HEK293 (cell line): ENCODE measurements around the gene HOXB9.

Source experiments
- GLIS2 ChIP-seq: fragments of 450-650 bp; formaldehyde crosslinking; IDR thresholded peaks from 2 replicates; pipeline ENCODE4 v1.5.1; 2016; ENCODE audit warnings: missing biosample characterization, missing genetic modification characterization
- INSM2 ChIP-seq: fragments of 450-650 bp; formaldehyde crosslinking; IDR thresholded peaks from 2 replicates; pipeline ENCODE4 v1.5.1; 2016; ENCODE audit warnings: missing biosample characterization, missing genetic modification characterization
- KLF1 ChIP-seq: fragments of 450-650 bp; formaldehyde crosslinking; IDR thresholded peaks from 2 replicates; pipeline ENCODE4 v1.5.1; 2016; ENCODE audit warnings: missing biosample characterization, missing genetic modification characterization
- KLF8 ChIP-seq: fragments of 450-650 bp; formaldehyde crosslinking; IDR thresholded peaks from 2 replicates; pipeline ENCODE4 v1.5.1; 2016; ENCODE audit warnings: missing biosample characterization, missing genetic modification characterization
- OSR2 ChIP-seq: fragments of 450-650 bp; formaldehyde crosslinking; IDR thresholded peaks from 2 replicates; pipeline ENCODE4 v1.5.1; 2016; ENCODE audit warnings: missing biosample characterization, missing genetic modification characterization
- OVOL3 ChIP-seq: fragments of 450-650 bp; formaldehyde crosslinking; IDR thresholded peaks from 2 replicates; pipeline ENCODE4 v1.5.1; 2016; ENCODE audit warnings: missing biosample characterization, missing genetic modification characterization
- SP2 ChIP-seq: fragments of 450-650 bp; formaldehyde crosslinking; IDR thresholded peaks from 2 replicates; pipeline ENCODE4 v1.5.1; 2016; ENCODE audit warnings: missing biosample characterization, missing genetic modification characterization
- TSHZ1 ChIP-seq: fragments of 450-650 bp; formaldehyde crosslinking; IDR thresholded peaks from 2 replicates; pipeline ENCODE4 v1.5.1; 2016; ENCODE audit warnings: missing biosample characterization, missing genetic modification characterization, borderline replicate concordance
- ZBTB1 ChIP-seq: fragments of 450-650 bp; formaldehyde crosslinking; IDR thresholded peaks from 2 replicates; pipeline ENCODE4 v1.5.1; 2016; ENCODE audit warnings: missing biosample characterization, missing genetic modification characterization
- ZBTB20 ChIP-seq: fragments of 450-650 bp; formaldehyde crosslinking; IDR thresholded peaks from 2 replicates; pipeline ENCODE4 v1.5.1; 2016; ENCODE audit warnings: missing biosample characterization, missing genetic modification characterization
- ZFP3 ChIP-seq: fragments of 450-650 bp; formaldehyde crosslinking; IDR thresholded peaks from 2 replicates; pipeline ENCODE4 v1.5.1; 2016; ENCODE audit warnings: low read depth, missing biosample characterization, missing genetic modification characterization
- ZNF114 ChIP-seq: fragments of 450-650 bp; formaldehyde crosslinking; IDR thresholded peaks from 2 replicates; pipeline ENCODE4 v1.5.0; 2017; ENCODE audit warnings: missing biosample characterization, missing genetic modification characterization
- ZNF155 ChIP-seq: fragments of 450-650 bp; formaldehyde crosslinking; IDR thresholded peaks from 2 replicates; pipeline ENCODE4 v1.5.1; 2016; ENCODE audit warnings: missing biosample characterization, missing genetic modification characterization
- ZNF157 ChIP-seq: fragments of 450-650 bp; formaldehyde crosslinking; IDR thresholded peaks from 2 replicates; pipeline ENCODE4 v1.5.1; 2016; ENCODE audit warnings: missing biosample characterization, missing genetic modification characterization
- ZNF24 ChIP-seq: fragments of 450-650 bp; formaldehyde crosslinking; IDR thresholded peaks from 2 replicates; pipeline ENCODE4 v1.5.1; 2016; ENCODE audit warnings: missing biosample characterization, missing genetic modification characterization
- ZNF324 ChIP-seq: fragments of 450-650 bp; formaldehyde crosslinking; IDR thresholded peaks from 2 replicates; pipeline ENCODE4 v1.5.1; 2016; ENCODE audit warnings: missing biosample characterization, missing genetic modification characterization
- ZNF394 ChIP-seq: fragments of 450-650 bp; formaldehyde crosslinking; IDR thresholded peaks from 2 replicates; pipeline ENCODE4 v1.5.1; 2016; ENCODE audit warnings: missing biosample characterization, missing genetic modification characterization, mild to moderate bottlenecking, moderate library complexity, borderline replicate concordance
- ZNF521 ChIP-seq: fragments of 450-650 bp; formaldehyde crosslinking; IDR thresholded peaks from 2 replicates; pipeline ENCODE4 v1.5.1; 2017; ENCODE audit warnings: missing biosample characterization, mild to moderate bottlenecking, missing genetic modification characterization
- ZNF529 ChIP-seq: fragments of 450-650 bp; formaldehyde crosslinking; IDR thresholded peaks from 2 replicates; pipeline ENCODE4 v1.5.1; 2017; ENCODE audit warnings: missing genetic modification characterization, missing biosample characterization; ENCODE audit not compliant: insufficient replicate concordance
- ZNF530 ChIP-seq: fragments of 450-650 bp; formaldehyde crosslinking; IDR thresholded peaks from 2 replicates; pipeline ENCODE4 v1.5.1; 2016; ENCODE audit warnings: low read depth, missing biosample characterization, missing genetic modification characterization
- ZNF555 ChIP-seq: fragments of 450-650 bp; formaldehyde crosslinking; conservative IDR thresholded peaks from 2 replicates; pipeline ENCODE4 v1.5.1; 2017; ENCODE audit warnings: missing biosample characterization, mild to moderate bottlenecking, missing genetic modification characterization, inconsistent platforms
- ZNF560 ChIP-seq: fragments of 450-650 bp; formaldehyde crosslinking; IDR thresholded peaks from 2 replicates; pipeline ENCODE4 v1.5.1; 2017; ENCODE audit warnings: missing biosample characterization, missing genetic modification characterization, borderline replicate concordance
- ZNF610 ChIP-seq: fragments of 450-650 bp; formaldehyde crosslinking; IDR thresholded peaks from 2 replicates; pipeline ENCODE4 v1.5.1; 2016; ENCODE audit warnings: missing biosample characterization, missing genetic modification characterization, borderline replicate concordance
- ZNF629 ChIP-seq: fragments of 450-650 bp; formaldehyde crosslinking; IDR thresholded peaks from 2 replicates; pipeline ENCODE4 v1.5.1; 2017; ENCODE audit warnings: missing biosample characterization, missing genetic modification characterization
- ZNF654 ChIP-seq: fragments of 450-650 bp; formaldehyde crosslinking; IDR thresholded peaks from 2 replicates; pipeline ENCODE4 v1.5.1; 2016; ENCODE audit warnings: low read depth, missing biosample characterization, missing genetic modification characterization
- ZNF660 ChIP-seq: fragments of 450-650 bp; IDR thresholded peaks from 2 replicates; pipeline ENCODE4 v1.5.1; 2018; ENCODE audit warnings: missing biosample characterization, mild to moderate bottlenecking, missing genetic modification characterization
- ZSCAN16 ChIP-seq: fragments of 450-650 bp; formaldehyde crosslinking; IDR thresholded peaks from 2 replicates; pipeline ENCODE4 v1.5.1; 2016; ENCODE audit warnings: missing biosample characterization, missing genetic modification characterization
- ZSCAN23 ChIP-seq: fragments of 450-650 bp; formaldehyde crosslinking; IDR thresholded peaks from 2 replicates; pipeline ENCODE4 v1.5.1; 2016; ENCODE audit warnings: missing biosample characterization, missing genetic modification characterization
- ZXDB ChIP-seq: fragments of 450-650 bp; formaldehyde crosslinking; IDR thresholded peaks from 2 replicates; pipeline ENCODE4 v1.5.1; 2016; ENCODE audit warnings: missing biosample characterization, missing genetic modification characterization
- TF ChIP-seq, protein P1 (sequence below): fragments of 450-650 bp; formaldehyde crosslinking; IDR thresholded peaks from 2 replicates; pipeline ENCODE4 v1.5.1; 2017; ENCODE audit warnings: missing biosample characterization, missing genetic modification characterization
- TF ChIP-seq, protein P2 (sequence below): fragments of 450-650 bp; formaldehyde crosslinking; IDR thresholded peaks from 2 replicates; pipeline ENCODE4 v1.5.1; 2016; ENCODE audit warnings: missing biosample characterization, missing genetic modification characterization
- TF ChIP-seq, protein P3 (sequence below): fragments of 450-650 bp; formaldehyde crosslinking; IDR thresholded peaks from 2 replicates; pipeline ENCODE4 v1.5.1; 2016; ENCODE audit warnings: missing biosample characterization, missing genetic modification characterization

The HOXB9 gene

GRCh38 chr17:48589831-48590606, 36.1 kb downstream of the HOXB9 start, which contains the start of gene HOXB3 (continued):
- TF ChIP-seq ZNF529 (tag by site-specific recombination) (no peak), ZSCAN16 (tag by site-specific recombination) (peak; percentile 59; the same call in 1 of the 2 replicates), KLF1 (peak; percentile 60), ZNF324 (tag by site-specific recombination) (peak; percentile 69; the same call in 1 of the 2 replicates), ZNF521 (tag by site-specific recombination) (no peak), INSM2 (tag by site-specific recombination) (peak; percentile 94), ZNF24 (tag by site-specific recombination) (peak; percentile 53; the same call in 1 of the 2 replicates), ZNF629 (tag by site-specific recombination) (peak; percentile 81), ZNF654 (tag by site-specific recombination) (no peak), ZBTB1 (tag by site-specific recombination) (0 out of 2 replicates have a peak, but pooled peaks have one; percentile 15), ZSCAN23 (tag by site-specific recombination) (no peak), ZNF660 (tag by site-specific recombination) (peak; percentile 80), ZNF155 (tag by site-specific recombination) (no peak), ZNF114 (no peak), ZBTB20 (peak; percentile 6), ZFP3 (tag by site-specific recombination) (no peak), KLF8 (tag by site-specific recombination) (peak; percentile 72), OSR2 (tag by site-specific recombination) (peak; percentile 86), ZNF560 (no peak), ZNF555 (tag by site-specific recombination) (no peak), TSHZ1 (tag by site-specific recombination) (peak; percentile 98), ZNF394 (tag by site-specific recombination) (peak; percentile 79), SP2 (tag by site-specific recombination) (peak; percentile 57; the same call in 1 of the 2 replicates), ZNF157 (no peak), OVOL3 (tag by site-specific recombination) (peak; percentile 93), ZNF530 (tag by site-specific recombination) (no peak), GLIS2 (peak; percentile 49; the same call in 1 of the 2 replicates), ZNF610 (tag by site-specific recombination) (peak; percentile 29; the same call in 1 of the 2 replicates), ZXDB (tag by site-specific recombination) (peak; percentile 94)
- TF ChIP-seq, protein P1, sequence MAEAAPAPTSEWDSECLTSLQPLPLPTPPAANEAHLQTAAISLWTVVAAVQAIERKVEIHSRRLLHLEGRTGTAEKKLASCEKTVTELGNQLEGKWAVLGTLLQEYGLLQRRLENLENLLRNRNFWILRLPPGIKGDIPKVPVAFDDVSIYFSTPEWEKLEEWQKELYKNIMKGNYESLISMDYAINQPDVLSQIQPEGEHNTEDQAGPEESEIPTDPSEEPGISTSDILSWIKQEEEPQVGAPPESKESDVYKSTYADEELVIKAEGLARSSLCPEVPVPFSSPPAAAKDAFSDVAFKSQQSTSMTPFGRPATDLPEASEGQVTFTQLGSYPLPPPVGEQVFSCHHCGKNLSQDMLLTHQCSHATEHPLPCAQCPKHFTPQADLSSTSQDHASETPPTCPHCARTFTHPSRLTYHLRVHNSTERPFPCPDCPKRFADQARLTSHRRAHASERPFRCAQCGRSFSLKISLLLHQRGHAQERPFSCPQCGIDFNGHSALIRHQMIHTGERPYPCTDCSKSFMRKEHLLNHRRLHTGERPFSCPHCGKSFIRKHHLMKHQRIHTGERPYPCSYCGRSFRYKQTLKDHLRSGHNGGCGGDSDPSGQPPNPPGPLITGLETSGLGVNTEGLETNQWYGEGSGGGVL (tag by site-specific recombination) = peak; percentile 63; the same call in 1 of the 2 replicates
- TF ChIP-seq, protein P2, sequence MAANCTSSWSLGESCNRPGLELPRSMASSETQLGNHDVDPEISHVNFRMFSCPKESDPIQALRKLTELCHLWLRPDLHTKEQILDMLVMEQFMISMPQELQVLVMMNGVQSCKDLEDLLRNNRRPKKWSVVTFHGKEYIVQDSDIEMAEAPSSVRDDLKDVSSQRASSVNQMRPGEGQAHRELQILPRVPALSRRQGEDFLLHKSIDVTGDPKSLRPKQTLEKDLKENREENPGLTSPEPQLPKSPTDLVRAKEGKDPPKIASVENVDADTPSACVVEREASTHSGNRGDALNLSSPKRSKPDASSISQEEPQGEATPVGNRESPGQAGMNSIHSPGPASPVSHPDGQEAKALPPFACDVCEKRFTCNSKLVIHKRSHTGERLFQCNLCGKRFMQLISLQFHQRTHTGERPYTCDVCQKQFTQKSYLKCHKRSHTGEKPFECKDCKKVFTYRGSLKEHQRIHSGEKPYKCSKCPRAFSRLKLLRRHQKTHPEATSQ (tag by site-specific recombination) = no peak
- TF ChIP-seq, protein P3, sequence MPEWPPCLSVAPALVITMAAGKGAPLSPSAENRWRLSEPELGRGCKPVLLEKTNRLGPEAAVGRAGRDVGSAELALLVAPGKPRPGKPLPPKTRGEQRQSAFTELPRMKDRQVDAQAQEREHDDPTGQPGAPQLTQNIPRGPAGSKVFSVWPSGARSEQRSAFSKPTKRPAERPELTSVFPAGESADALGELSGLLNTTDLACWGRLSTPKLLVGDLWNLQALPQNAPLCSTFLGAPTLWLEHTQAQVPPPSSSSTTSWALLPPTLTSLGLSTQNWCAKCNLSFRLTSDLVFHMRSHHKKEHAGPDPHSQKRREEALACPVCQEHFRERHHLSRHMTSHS = no peak; the same call in 1 of the 2 replicates
